ENCODE data around the gene C2orf69.

DNA sequence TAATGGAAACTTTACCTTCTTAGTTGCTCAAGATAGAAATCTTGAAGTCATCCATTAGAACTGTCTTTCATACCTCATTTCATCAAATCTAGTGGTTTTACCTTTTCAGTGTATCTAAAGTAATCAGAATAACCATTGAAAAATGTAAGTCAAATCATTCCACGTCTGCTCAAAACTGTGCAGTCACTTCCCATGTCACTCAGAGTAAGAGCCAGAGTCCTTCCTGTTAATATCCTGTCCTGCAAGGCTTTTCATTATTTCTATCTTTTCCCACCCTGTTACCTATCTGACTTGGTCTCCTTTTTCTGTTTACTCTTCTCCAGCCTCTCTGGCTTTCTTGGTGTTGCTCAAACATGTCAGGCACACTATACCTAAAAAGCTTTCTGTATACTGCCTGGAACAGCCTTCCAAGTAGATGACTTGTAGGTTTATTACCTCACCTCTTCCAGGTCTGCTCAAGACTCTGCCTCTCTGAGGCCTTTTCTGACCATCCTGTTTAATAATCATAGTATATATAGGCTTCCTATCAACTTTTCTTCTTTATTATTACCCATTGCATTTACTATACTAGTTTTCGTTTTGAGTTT, 3.4 kb downstream of the C2orf69 start:
- TF ChIP-seq FOSL1 (IDR thresholded peaks at IDR 0.05; ENCODE audit: insufficient read depth, low read depth, low read length) (no peak), EP300 (IDR thresholded peaks at IDR 0.05; ENCODE audit: borderline replicate concordance in 1 of 2, low read depth in 2 of 2, low read length in 2 of 2) (no peak), SIX5 (IDR thresholded peaks at IDR 0.05; ENCODE audit: low read depth, low read length) (no peak), TCF12 (IDR thresholded peaks at IDR 0.05; ENCODE audit: low read depth, low read length) (no peak), ASH2L (IDR thresholded peaks at IDR 0.05; ENCODE audit: low read length) (no peak), TAF1 (IDR thresholded peaks at IDR 0.05; ENCODE audit: low read depth, low read length) (no peak), BCL11A (IDR thresholded peaks at IDR 0.05; ENCODE audit: low read depth in 2 of 2, low read length in 2 of 2) (no peak), POU5F1 (IDR thresholded peaks at IDR 0.05; ENCODE audit: low read depth, low read length) (no peak), POLR2A (IDR thresholded peaks at IDR 0.05; ENCODE audit: control extremely low read depth in 1 of 2, low read depth in 2 of 2, low read length in 2 of 2) (no peak)
- TF ChIP-seq, protein P1, sequence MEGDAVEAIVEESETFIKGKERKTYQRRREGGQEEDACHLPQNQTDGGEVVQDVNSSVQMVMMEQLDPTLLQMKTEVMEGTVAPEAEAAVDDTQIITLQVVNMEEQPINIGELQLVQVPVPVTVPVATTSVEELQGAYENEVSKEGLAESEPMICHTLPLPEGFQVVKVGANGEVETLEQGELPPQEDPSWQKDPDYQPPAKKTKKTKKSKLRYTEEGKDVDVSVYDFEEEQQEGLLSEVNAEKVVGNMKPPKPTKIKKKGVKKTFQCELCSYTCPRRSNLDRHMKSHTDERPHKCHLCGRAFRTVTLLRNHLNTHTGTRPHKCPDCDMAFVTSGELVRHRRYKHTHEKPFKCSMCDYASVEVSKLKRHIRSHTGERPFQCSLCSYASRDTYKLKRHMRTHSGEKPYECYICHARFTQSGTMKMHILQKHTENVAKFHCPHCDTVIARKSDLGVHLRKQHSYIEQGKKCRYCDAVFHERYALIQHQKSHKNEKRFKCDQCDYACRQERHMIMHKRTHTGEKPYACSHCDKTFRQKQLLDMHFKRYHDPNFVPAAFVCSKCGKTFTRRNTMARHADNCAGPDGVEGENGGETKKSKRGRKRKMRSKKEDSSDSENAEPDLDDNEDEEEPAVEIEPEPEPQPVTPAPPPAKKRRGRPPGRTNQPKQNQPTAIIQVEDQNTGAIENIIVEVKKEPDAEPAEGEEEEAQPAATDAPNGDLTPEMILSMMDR (IDR thresholded peaks at IDR 0.05; ENCODE audit: control extremely low read depth in 1 of 3, insufficient read depth in 1 of 3, low read depth in 1 of 3, low read length in 3 of 3) = no peak
- TF ChIP-seq, protein P2, sequence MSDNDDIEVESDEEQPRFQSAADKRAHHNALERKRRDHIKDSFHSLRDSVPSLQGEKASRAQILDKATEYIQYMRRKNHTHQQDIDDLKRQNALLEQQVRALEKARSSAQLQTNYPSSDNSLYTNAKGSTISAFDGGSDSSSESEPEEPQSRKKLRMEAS (IDR thresholded peaks at IDR 0.05) = no peak

Data from H1 (cell line).